Bone marrow (tissue), 2 donors: Measurements from ENCODE around the gene CDH5.
"Not testable (repeated sequence)": the region's sequence is repeated elsewhere in the genome, so short reads cannot be mapped to it uniquely, and the experiment has no call there.

Experiments used
- DNase-seq, 2 donors: peaks; one replicate each; lab custom pipeline; 2025; lab: John Stamatoyannopoulos, UW

Gene CDH5

GRCh38 chr16:66366433-66367299 is at the start of gene CDH5:
CDH5 (plus strand) TSS chr16:66366691; CDS start chr16:66379338, 12,647 bp downstream.
- DNase-seq = no peak

GRCh38 chr16:66318505-66318904 is 48.0 kb upstream of the CDH5 start:
- DNase-seq = no peak

GRCh38 chr16:66320774-66321173 is 45.7 kb upstream of the CDH5 start:
- no peak for DNase-seq

- no peak for DNase-seq
Observed at GRCh38 chr16:66322174-66322573, 44.3 kb upstream of the CDH5 start.

- no peak for DNase-seq
Observed at GRCh38 chr16:66324815-66325515, 41.5 kb upstream of the CDH5 start.

GRCh38 chr16:66325717-66326376 is 40.6 kb upstream of the CDH5 start:
- no peak for DNase-seq

GRCh38 chr16:66326991-66327513 is 39.4 kb upstream of the CDH5 start:
- DNase-seq = no peak

- DNase-seq = no peak
Observed at GRCh38 chr16:66328282-66328681, 38.2 kb upstream of the CDH5 start.

- not testable (repeated sequence) for DNase-seq
Observed at GRCh38 chr16:66331464-66331863, 35.0 kb upstream of the CDH5 start.

GRCh38 chr16:66332634-66333610 is 33.6 kb upstream of the CDH5 start:
- no peak for DNase-seq

- no peak for DNase-seq
Observed at GRCh38 chr16:66334853-66335574, 31.5 kb upstream of the CDH5 start.

GRCh38 chr16:66335704-66336329 is 30.7 kb upstream of the CDH5 start:
- no peak for DNase-seq

GRCh38 chr16:66337463-66338188 is 28.9 kb upstream of the CDH5 start:
- no peak for DNase-seq

GRCh38 chr16:66342294-66342900 is 24.1 kb upstream of the CDH5 start:
- no peak for DNase-seq

GRCh38 chr16:66344533-66345145 is 21.9 kb upstream of the CDH5 start:
- DNase-seq = peak in 1 of 2 donors; percentile 32

- DNase-seq = no peak
Observed at GRCh38 chr16:66346221-66346620, 20.3 kb upstream of the CDH5 start.

- DNase-seq = no peak
Observed at GRCh38 chr16:66352304-66352703, 14.2 kb upstream of the CDH5 start.

- DNase-seq = no peak
Observed at GRCh38 chr16:66353055-66353454, 13.4 kb upstream of the CDH5 start.
